Endothelial cell of umbilical vein (primary cell): ENCODE measurements around the gene NGEF.

Experiments
- EZH2 ChIP-seq: IDR thresholded peaks from 2 replicates; pipeline ENCODE4 v1.6.1; 2012; ENCODE audit warnings: borderline replicate concordance, low read depth, mild to moderate bottlenecking, moderate library complexity, low read length, inconsistent platforms; ENCODE audit not compliant: severe bottlenecking
- POLR2A ChIP-seq: IDR thresholded peaks from 2 replicates; pipeline ENCODE4 v1.6.1; 2012; ENCODE audit warnings: low read depth, mild to moderate bottlenecking, control low read depth, low read length
- POLR2AphosphoS5 ChIP-seq: IDR thresholded peaks from 2 replicates; pipeline ENCODE4 v1.6.1; 2012; ENCODE audit warnings: low read depth, mild to moderate bottlenecking, control low read depth, low read length, moderate library complexity; ENCODE audit not compliant: insufficient read depth
- TF ChIP-seq, protein P1 (sequence below), 2 donors: IDR thresholded peaks; 1 replicate in 1 of 2; 2 replicates in 1 of 2; pipeline ENCODE4 v1.5.1; 2011; ENCODE audit warnings: low read length in 2 of 2, mild to moderate bottlenecking in 2 of 2, moderate library complexity in 2 of 2, control low read depth in 1 of 2, inconsistent platforms in 1 of 2, low read depth in 1 of 2; ENCODE audit not compliant: insufficient read depth in 1 of 2; ENCODE audit errors: extremely low read depth in 1 of 2

DNA sequence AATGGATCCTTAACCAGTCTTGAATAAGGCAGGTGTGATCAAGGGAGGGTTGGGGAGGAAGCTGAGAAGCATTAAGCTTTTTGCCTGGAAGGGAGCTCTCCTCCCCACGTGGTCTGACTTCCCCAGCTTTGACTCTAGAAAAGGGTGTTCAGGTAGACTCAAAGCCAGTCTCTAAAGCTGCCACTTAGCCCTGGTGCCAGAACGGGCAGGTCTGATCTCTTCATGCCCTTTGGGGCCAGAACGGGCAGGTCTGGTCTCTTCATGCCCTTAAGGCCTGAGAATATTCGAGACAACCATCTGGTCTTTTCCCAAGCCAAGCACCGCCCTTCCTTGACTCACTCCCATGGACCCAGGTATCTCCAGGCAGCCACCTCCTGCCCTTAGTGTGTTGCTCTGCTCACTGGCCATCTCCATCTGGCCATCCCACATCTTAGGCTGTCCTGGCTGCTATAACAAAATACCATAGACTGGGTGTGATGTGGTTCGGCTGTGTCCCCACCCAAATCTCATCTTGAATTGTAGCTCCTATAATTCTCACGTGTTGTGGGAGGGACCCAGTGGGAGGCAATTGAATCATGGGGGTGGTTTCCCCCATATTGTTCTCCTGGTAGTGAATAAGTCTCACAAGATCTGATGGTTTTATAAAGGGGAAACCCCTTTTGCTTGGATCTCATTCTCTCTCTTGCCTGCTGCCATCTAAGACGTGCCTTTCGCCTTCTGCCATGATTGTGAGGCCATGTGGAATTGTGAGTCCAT lies 83.6 kb downstream of the NGEF start:
- TF ChIP-seq, protein P1, sequence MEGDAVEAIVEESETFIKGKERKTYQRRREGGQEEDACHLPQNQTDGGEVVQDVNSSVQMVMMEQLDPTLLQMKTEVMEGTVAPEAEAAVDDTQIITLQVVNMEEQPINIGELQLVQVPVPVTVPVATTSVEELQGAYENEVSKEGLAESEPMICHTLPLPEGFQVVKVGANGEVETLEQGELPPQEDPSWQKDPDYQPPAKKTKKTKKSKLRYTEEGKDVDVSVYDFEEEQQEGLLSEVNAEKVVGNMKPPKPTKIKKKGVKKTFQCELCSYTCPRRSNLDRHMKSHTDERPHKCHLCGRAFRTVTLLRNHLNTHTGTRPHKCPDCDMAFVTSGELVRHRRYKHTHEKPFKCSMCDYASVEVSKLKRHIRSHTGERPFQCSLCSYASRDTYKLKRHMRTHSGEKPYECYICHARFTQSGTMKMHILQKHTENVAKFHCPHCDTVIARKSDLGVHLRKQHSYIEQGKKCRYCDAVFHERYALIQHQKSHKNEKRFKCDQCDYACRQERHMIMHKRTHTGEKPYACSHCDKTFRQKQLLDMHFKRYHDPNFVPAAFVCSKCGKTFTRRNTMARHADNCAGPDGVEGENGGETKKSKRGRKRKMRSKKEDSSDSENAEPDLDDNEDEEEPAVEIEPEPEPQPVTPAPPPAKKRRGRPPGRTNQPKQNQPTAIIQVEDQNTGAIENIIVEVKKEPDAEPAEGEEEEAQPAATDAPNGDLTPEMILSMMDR (IDR thresholded peaks at IDR 0.05; ENCODE audit: extremely low read depth in 1 of 2, insufficient read depth in 1 of 2, low read depth in 1 of 2, low read length in 2 of 2) = no peak
- TF ChIP-seq EZH2 (no peak), POLR2AphosphoS5 (no peak), POLR2A (no peak)
